Ascending aorta (tissue), 2 donors: Measurements from ENCODE around the gene DENND6A. TPM values are rescaled to one million over a fixed set of nuclear protein-coding genes. Genes with fewer than 3 reads are reported as not detected.
"Not testable (repeated sequence)": the region's sequence is repeated elsewhere in the genome, so short reads cannot be mapped to it uniquely, and the experiment has no call there.

ENCODE experiments used
- DNase-seq, 2 donors: peaks; one replicate each; pipeline ENCODE4 v3.0.0-alpha.2; 2019; ENCODE audit warnings: low spot score in 2 of 2
- H3K27ac ChIP-seq, 2 donors: fragments of 200-600 bp; sonication (generic); one replicate each; pipeline ENCODE4 v1.5.1; 2016 to 2017; ENCODE audit warnings: mild to moderate bottlenecking in 1 of 2
- H3K27me3 ChIP-seq: fragments of 200-600 bp; sonication (generic); one replicate; pipeline ENCODE4 v1.5.1; 2017
- H3K36me3 ChIP-seq, 2 donors: fragments of 200-600 bp; sonication (generic); one replicate each; pipeline ENCODE4 v1.5.1; 2016
- H3K4me1 ChIP-seq, 2 donors: fragments of 200-600 bp; sonication (generic); one replicate each; pipeline ENCODE4 v1.5.1; 2016 to 2017; ENCODE audit warnings: mild to moderate bottlenecking in 1 of 2
- H3K4me3 ChIP-seq, 2 donors: fragments of 200-600 bp; sonication (generic); one replicate each; pipeline ENCODE4 v1.5.1; 2016 to 2017; ENCODE audit warnings: mild to moderate bottlenecking in 1 of 2
- H3K9me3 ChIP-seq, 2 donors: fragments of 200-600 bp; sonication (generic); one replicate each; pipeline ENCODE4 v1.5.1; 2016
- CTCF ChIP-seq, 3 experiments: fragments of 200-600 bp in 2 of 3; fragments of 450-650 bp in 1 of 3; sonication (generic) in 2 of 3; IDR thresholded peaks; one replicate each; pipeline ENCODE4 v1.5.1; 2016 to 2019; ENCODE audit warnings: antibody characterized with exemption in 3 of 3, mild to moderate bottlenecking in 1 of 3, moderate library complexity in 1 of 3
- intact Hi-C: fragments of 100-400 bp; cut with DNase I; formaldehyde crosslinking; loops from one replicate; pipeline ENCODE4 v1.15.1; 2023
- total RNA-seq: library from RNA; depleted of rRNA; stranded (reverse); fragments of >200 nt; gene quantifications from one replicate; pipeline ENCODE4 v1.1.0, GENCODE V29; 2016

DENND6A gene
- total RNA-seq, 1 donor from 2014 or later: 11.6 TPM

DNA sequence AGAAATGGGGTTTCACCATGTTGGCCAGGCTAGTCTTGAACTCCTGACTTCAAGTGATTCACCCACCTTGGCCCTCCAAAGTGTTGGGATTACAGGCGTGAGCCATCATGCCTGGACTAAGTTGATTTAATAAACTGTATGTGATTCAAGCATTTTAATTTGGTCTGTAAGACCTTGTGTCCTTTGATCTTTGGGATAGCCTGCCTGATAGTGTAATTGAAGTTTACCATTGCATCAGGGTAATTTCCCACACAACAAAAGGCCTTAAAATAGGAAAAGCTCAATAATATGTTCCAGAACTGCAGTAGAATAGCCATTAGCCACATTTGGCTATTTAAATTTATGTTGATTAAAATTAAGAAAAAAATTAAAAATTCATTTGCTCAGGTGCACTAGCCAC, 25.2 kb upstream of the DENND6A start:
- intact Hi-C loops: no loop called here
- no peak for TF ChIP-seq CTCF (IDR thresholded peaks at IDR 0.05)
- Histone ChIP-seq H3K27ac (no peak overlapping the region), H3K4me3 (no peak overlapping the region), H3K9me3 (no peaks in the 10 kb centered on the region), H3K4me1 (no peaks in the 10 kb centered on the region), H3K27me3 (no peaks in the 10 kb centered on the region), H3K36me3 (no peaks in the 10 kb centered on the region)
- no peak for DNase-seq

DNA sequence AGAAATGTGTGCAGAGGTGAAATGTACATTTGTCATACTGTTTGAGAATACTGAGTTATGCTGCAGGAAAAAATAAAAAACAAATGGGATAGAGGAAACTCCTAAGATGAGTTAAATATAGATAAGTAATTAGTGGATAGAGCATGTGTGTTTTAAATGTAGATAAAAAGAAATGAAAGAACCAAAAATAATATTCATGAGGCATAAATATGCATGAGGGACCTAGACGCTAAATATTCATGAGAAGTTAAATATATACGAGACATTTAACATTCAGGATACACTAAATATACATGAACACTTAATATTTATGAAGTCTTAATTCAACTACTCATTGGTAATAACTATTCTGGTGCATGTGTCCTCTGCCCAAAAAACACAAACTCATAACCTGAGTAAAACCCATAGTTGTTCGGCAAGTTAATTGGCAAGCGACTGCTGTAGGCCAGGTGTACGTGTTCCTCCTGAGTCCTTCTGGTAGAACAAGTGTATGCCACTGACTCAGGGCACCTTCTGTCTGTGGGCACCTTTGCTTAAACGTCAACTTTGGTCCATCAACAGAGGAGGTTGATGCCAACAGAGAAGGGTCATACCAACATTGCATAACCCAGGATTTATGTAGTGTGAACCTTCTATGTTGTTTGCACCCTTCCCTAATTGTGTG, 24.5 kb upstream of the DENND6A start:
- Histone ChIP-seq H3K36me3 (no peaks in the 10 kb centered on the region), H3K9me3 (no peaks in the 10 kb centered on the region), H3K4me3 (no peak overlapping the region), H3K27ac (no peak overlapping the region), H3K27me3 (no peaks in the 10 kb centered on the region), H3K4me1 (no peaks in the 10 kb centered on the region)
- DNase-seq: no peak
- no peak for TF ChIP-seq CTCF (IDR thresholded peaks at IDR 0.05)
- intact Hi-C loops: no loop called here

GRCh38 chr3:57715686-57716085, 22.8 kb upstream of the DENND6A start:
- Histone ChIP-seq H3K27ac (no peak overlapping the region), H3K9me3 (no peaks in the 10 kb centered on the region), H3K27me3 (no peaks in the 10 kb centered on the region), H3K36me3 (no peaks in the 10 kb centered on the region), H3K4me1 (no peaks in the 10 kb centered on the region), H3K4me3 (no peak overlapping the region)
- no peak for DNase-seq
- intact Hi-C loops: no loop called here
- no peak for TF ChIP-seq CTCF (IDR thresholded peaks at IDR 0.05)

DNA sequence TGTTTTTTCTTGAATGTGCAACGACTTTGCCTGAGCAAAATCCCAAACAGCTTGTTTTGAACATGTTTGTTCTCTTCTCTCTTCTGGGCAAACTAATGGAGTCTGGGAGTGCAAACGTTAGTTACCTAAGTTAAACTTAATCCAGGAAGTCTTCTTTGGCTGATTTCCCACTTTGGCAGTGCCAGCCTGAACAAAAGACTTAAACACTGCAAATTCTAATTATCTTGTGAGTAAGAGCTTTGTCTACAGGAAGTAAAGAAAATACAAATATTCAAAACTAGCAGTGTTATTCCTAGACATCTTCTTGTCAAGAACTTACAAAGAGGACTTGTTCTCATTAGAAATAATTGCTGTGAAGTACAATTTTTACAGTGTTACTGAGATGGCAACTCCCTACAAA, 16.7 kb upstream of the DENND6A start:
- no peak for DNase-seq
- intact Hi-C loops: no loop called here
- Histone ChIP-seq H3K27me3 (no peaks in the 10 kb centered on the region), H3K4me1 (peaks cover 0 to 2% of the 10 kb centered on the region in 2 donors), H3K4me3 (no peak overlapping the region), H3K36me3 (no peaks in the 10 kb centered on the region), H3K9me3 (no peaks in the 10 kb centered on the region), H3K27ac (peak overlapping the region; percentile 8 to 11)
- no peak for TF ChIP-seq CTCF (IDR thresholded peaks at IDR 0.05)

- Histone ChIP-seq H3K27ac (peak overlapping the region; percentile 8 to 11), H3K4me3 (no peak overlapping the region), H3K9me3 (no peaks in the 10 kb centered on the region), H3K27me3 (no peaks in the 10 kb centered on the region), H3K4me1 (peaks cover 0 to 2% of the 10 kb centered on the region in 2 donors), H3K36me3 (no peaks in the 10 kb centered on the region)
- TF ChIP-seq CTCF (IDR thresholded peaks at IDR 0.05): no peak
- no peak for DNase-seq
- intact Hi-C loops: no loop called here
These were observed 16.2 kb upstream of the DENND6A start for GRCh38 chr3:57709031-57709430.

DNA sequence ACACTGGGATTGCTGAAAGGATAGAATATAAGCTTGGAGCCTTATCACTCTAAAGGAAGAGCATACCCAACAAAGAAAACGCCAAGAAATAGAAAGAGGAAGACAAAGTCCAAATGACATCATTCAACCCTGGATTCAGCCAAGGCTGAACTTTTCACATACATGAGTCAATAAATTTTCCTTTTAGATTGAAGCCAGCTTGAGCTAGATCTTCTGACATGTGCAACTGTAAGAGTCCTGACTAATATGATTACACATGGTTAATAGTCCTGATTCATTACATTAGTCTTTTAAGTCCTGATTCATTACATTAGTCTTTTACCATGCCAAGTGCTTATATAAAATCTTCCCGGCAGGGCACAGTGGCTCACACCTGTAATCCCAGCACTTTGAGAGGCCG, 13.6 kb upstream of the DENND6A start:
- H3K27ac ChIP-seq: no peak overlapping the region
- H3K9me3 ChIP-seq: no peaks in the 10 kb centered on the region
- intact Hi-C loops: no loop called here
- no peak for TF ChIP-seq CTCF (IDR thresholded peaks at IDR 0.05)
- H3K27me3 ChIP-seq: no peaks in the 10 kb centered on the region
- H3K4me3 ChIP-seq: no peak overlapping the region
- H3K36me3 ChIP-seq: no peaks in the 10 kb centered on the region
- DNase-seq: no peak
- H3K4me1 ChIP-seq: peaks cover 0 to 2% of the 10 kb centered on the region in 2 donors

DNA sequence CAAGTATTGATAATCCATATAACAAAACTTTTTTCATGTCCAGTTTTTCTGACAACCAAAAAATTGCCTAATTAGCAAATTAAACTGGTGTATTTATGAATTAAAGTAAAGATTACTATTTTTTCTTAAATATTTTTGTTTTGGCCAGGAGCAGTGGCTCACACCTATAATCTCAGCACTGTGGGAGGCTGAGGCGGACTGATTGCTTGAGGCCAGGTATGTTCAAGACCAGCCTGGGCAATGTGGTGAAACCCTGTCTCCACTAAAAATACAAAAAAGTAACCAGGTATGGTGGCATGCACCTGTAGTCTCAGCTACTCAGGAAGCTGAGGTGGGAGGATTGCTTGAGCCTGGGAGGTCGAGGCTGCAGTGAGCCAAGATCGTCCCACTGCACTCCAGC, 12.5 kb upstream of the DENND6A start:
- intact Hi-C loops, H3K4me1 ChIP-seq, H3K27ac ChIP-seq: not testable (repeated sequence)

More for the DNA sequence above, 12.5 kb upstream of the DENND6A start:
- not testable (repeated sequence) for H3K36me3 ChIP-seq, H3K4me3 ChIP-seq, H3K9me3 ChIP-seq, DNase-seq, H3K27me3 ChIP-seq
